K562 (cell line): Measurements from ENCODE around the gene GBX1. TPM values are rescaled to one million over a fixed set of nuclear protein-coding genes. Genes with fewer than 3 reads are reported as not detected.
A peak's percentile ranks its signal among the peaks of the same experiment; 100 is the strongest.

Experiments
- BCOR ChIP-seq: fragments of 450-650 bp; IDR thresholded peaks from 2 replicates; pipeline ENCODE4 v1.6.1; 2016
- BRCA1 ChIP-seq, 2 experiments: fragments of 450-650 bp in 1 of 2; sonication (generic) in 1 of 2; formaldehyde crosslinking in 1 of 2; IDR thresholded peaks; 2 replicates each; pipeline versions ENCODE4 v1.5.0 to v1.6.1; 2017 to 2020; ENCODE audit warnings: mild to moderate bottlenecking in 1 of 2, missing genetic modification reagents in 1 of 2
- CCAR2 ChIP-seq: fragments of 200-400 bp; formaldehyde crosslinking; IDR thresholded peaks from 2 replicates; pipeline ENCODE4 v1.6.1; 2017; ENCODE audit warnings: mild to moderate bottlenecking, low read depth, low read length
- EHMT2 ChIP-seq: fragments of 450-650 bp; IDR thresholded peaks from 2 replicates; pipeline ENCODE4 v1.6.1; 2018; ENCODE audit warnings: antibody characterized with exemption
- FOXJ2 ChIP-seq: fragments of 200-800 bp; sonication (Bioruptor generic); IDR thresholded peaks from 2 replicates; pipeline ENCODE4 v1.6.1; 2016; ENCODE audit warnings: missing genetic modification characterization, missing compliant biosample characterization
- FOXJ3 ChIP-seq: sonication (generic); formaldehyde crosslinking; IDR thresholded peaks from 2 replicates; pipeline ENCODE4 v1.4.0; 2020; ENCODE audit warnings: mild to moderate bottlenecking, missing genetic modification reagents
- HSF4 ChIP-seq: fragments of 250-450 bp; sonication (Bioruptor Pico); IDR thresholded peaks from 2 replicates; pipeline ENCODE4 v2.1.2; 2022; ENCODE audit warnings: mild to moderate bottlenecking, moderate library complexity, borderline replicate concordance
- KDM2B ChIP-seq: fragments of 250-450 bp; sonication (Bioruptor Pico); IDR thresholded peaks from 2 replicates; pipeline ENCODE4 v1.8.0; 2021; ENCODE audit warnings: mild to moderate bottlenecking, moderate library complexity
- NCOR1 ChIP-seq: fragments of 450-650 bp; IDR thresholded peaks from 2 replicates; pipeline ENCODE4 v1.6.1; 2016; ENCODE audit warnings: mild to moderate bottlenecking, moderate library complexity
- POLR2A ChIP-seq: fragments of 450-650 bp; conservative IDR thresholded peaks from 2 replicates; pipeline ENCODE4 v1.6.1; 2016
- SREBF1 ChIP-seq: fragments of 150-350 bp; IDR thresholded peaks from 2 replicates; pipeline ENCODE4 v1.6.1; 2014; ENCODE audit warnings: antibody characterized with exemption, low read depth, low read length, borderline replicate concordance
- SRSF1 ChIP-seq: fragments of 200-400 bp; formaldehyde crosslinking; IDR thresholded peaks from 2 replicates; pipeline ENCODE4 v1.6.1; 2017; ENCODE audit warnings: mild to moderate bottlenecking, low read depth, low read length, moderate library complexity
- ZBTB8A ChIP-seq: fragments of 450-650 bp; IDR thresholded peaks from 2 replicates; pipeline ENCODE4 v1.6.1; 2018; ENCODE audit warnings: mild to moderate bottlenecking, moderate library complexity; ENCODE audit not compliant: partially characterized antibody
- ZNF121 ChIP-seq: sonication (generic); formaldehyde crosslinking; conservative IDR thresholded peaks from 2 replicates; pipeline ENCODE4 v1.8.0; 2022; ENCODE audit warnings: missing genetic modification reagents
- ZNF232 ChIP-seq: sonication (generic); formaldehyde crosslinking; IDR thresholded peaks from 2 replicates; pipeline ENCODE4 v1.8.0; 2022; ENCODE audit warnings: mild to moderate bottlenecking, missing genetic modification reagents
- ZNF717 ChIP-seq: fragments of 250-450 bp; sonication (Bioruptor Pico); IDR thresholded peaks from 2 replicates; pipeline ENCODE4 v1.5.0; 2021
- polyA plus RNA-seq, 8 experiments: library from polyadenylated mRNA; depleted of rRNA in 4 of 8; stranded (reverse) in 5 of 8; unstranded in 3 of 8; fragments of >200 nt; fragmentation: Nextera tagmentation in 2 of 8; fragmentation: Illumina TruSeq in 1 of 8; extraction: Ambion mirVana in 2 of 8; extraction: Trizol in 1 of 8; gene quantifications; 2 replicates each; pipeline versions ENCODE4 v1.2.1 to v1.2.3, GENCODE V29; 2011 to 2014; ENCODE audit warnings: inconsistent platforms in 1 of 8, missing spikeins in 1 of 8
- total RNA-seq, 7 experiments: library from RNA; depleted of rRNA in 6 of 7; stranded (reverse); fragments of >200 nt in 6 of 7; fragmentation: Illumina TruSeq in 2 of 7; extraction: Trizol in 2 of 7; gene quantifications; 2 replicates each; pipeline versions ENCODE4 v1.2.1 to v1.2.3, GENCODE V29; 2011 to 2021; ENCODE audit warnings: low replicate concordance in 1 of 7
- TF ChIP-seq, protein P1 (sequence below): fragments of 250-450 bp; sonication (Bioruptor Pico); IDR thresholded peaks from 2 replicates; pipeline ENCODE4 v1.5.0; 2021; ENCODE audit warnings: mild to moderate bottlenecking, borderline replicate concordance
- TF ChIP-seq, protein P2 (sequence below): fragments of 450-650 bp; IDR thresholded peaks from one replicate; pipeline ENCODE4 v1.6.1; 2018; ENCODE audit warnings: mild to moderate bottlenecking, moderate library complexity; ENCODE audit not compliant: partially characterized antibody
- TF ChIP-seq, protein P3 (sequence below), 3 experiments: IDR thresholded peaks in 2 of 3; conservative IDR thresholded peaks in 1 of 3; 2 replicates each; pipeline ENCODE4 v1.5.1; 2011 to 2012; ENCODE audit warnings: low read length in 3 of 3, mild to moderate bottlenecking in 3 of 3, control low read depth in 2 of 3, improper control_type of control experiment in 1 of 3, inconsistent platforms in 1 of 3, low read depth in 1 of 3, mixed read lengths in 1 of 3, moderate library complexity in 1 of 3; ENCODE audit not compliant: insufficient read depth in 2 of 3
- TF ChIP-seq, protein P4 (sequence below): IDR thresholded peaks from 2 replicates; pipeline ENCODE4 v1.6.1; 2011; ENCODE audit warnings: borderline replicate concordance, low read depth, mild to moderate bottlenecking, moderate library complexity, low read length; ENCODE audit not compliant: insufficient read depth, poor library complexity, severe bottlenecking

The GBX1 gene
- total and polyA plus RNA-seq, 9 of the 15 experiments (the other 6 are each of a cell fraction or from before 2014, with no cell fraction given), result not detected

DNA sequence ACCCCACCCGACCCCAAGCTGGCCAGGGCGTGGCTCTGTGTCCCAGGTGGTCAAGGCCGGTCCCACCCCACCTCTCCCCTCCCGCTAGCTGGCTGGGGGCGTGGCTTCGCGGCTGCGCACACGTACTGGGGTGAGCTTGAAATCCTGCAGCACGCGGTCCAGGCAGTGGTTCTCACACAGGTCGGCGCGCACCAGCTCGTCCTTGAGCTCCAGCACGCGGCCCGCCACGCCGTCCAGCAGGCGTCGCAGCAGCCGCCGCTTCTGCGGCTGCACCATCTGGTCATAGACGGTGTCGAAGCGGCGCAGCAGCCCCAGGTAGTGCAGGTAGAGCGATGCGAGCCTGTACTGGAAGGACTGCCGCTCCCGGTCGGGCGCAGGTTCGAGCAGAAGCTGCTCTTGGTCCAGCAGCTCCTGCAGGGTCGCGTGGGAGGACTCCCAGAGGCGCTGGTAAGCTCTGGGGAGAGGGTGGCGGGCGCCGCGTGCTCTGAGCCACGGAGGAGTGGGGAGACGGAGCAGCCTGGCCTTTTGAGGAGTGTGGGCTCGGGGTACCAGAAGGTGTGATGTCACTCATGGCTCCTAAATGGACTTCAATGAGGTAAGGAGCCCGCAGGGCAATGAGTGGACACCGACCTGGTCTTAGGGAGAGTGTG lies 37.0 kb upstream of the GBX1 start (continued):
- TF ChIP-seq CCAR2 (no peak), KDM2B (CRISPR knock-in tag) (no peak), ZNF717 (CRISPR knock-in tag) (no peak), ZNF121 (CRISPR knock-in tag) (no peak), POLR2A (no peak), ZBTB8A (no peak), HSF4 (no peak), BCOR (no peak), SREBF1 (no peak), ZNF232 (0 out of 2 replicates have a peak, but pooled peaks have one; percentile 77), FOXJ2 (tag) (no peak), EHMT2 (peak; percentile 78; the same call in 1 of the 2 replicates), SRSF1 (no peak), FOXJ3 (CRISPR knock-in tag) (no peak), NCOR1 (no peak), BRCA1 (IDR thresholded peaks at IDR 0.05) (no peak), BRCA1 (CRISPR knock-in tag; IDR thresholded peaks at IDR 0.05) (no peak)
- TF ChIP-seq, protein P1, sequence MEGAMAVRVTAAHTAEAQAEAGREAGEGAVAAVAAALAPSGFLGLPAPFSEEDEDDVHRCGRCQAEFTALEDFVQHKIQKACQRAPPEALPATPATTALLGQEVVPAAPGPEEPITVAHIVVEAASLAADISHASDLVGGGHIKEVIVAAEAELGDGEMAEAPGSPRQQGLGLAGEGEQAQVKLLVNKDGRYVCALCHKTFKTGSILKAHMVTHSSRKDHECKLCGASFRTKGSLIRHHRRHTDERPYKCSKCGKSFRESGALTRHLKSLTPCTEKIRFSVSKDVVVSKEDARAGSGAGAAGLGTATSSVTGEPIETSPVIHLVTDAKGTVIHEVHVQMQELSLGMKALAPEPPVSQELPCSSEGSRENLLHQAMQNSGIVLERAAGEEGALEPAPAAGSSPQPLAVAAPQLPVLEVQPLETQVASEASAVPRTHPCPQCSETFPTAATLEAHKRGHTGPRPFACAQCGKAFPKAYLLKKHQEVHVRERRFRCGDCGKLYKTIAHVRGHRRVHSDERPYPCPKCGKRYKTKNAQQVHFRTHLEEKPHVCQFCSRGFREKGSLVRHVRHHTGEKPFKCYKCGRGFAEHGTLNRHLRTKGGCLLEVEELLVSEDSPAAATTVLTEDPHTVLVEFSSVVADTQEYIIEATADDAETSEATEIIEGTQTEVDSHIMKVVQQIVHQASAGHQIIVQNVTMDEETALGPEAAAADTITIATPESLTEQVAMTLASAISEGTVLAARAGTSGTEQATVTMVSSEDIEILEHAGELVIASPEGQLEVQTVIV, result no peak
- TF ChIP-seq, protein P2, sequence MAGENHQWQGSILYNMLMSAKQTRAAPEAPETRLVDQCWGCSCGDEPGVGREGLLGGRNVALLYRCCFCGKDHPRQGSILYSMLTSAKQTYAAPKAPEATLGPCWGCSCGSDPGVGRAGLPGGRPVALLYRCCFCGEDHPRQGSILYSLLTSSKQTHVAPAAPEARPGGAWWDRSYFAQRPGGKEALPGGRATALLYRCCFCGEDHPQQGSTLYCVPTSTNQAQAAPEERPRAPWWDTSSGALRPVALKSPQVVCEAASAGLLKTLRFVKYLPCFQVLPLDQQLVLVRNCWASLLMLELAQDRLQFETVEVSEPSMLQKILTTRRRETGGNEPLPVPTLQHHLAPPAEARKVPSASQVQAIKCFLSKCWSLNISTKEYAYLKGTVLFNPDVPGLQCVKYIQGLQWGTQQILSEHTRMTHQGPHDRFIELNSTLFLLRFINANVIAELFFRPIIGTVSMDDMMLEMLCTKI, result no peak
- TF ChIP-seq, protein P3, sequence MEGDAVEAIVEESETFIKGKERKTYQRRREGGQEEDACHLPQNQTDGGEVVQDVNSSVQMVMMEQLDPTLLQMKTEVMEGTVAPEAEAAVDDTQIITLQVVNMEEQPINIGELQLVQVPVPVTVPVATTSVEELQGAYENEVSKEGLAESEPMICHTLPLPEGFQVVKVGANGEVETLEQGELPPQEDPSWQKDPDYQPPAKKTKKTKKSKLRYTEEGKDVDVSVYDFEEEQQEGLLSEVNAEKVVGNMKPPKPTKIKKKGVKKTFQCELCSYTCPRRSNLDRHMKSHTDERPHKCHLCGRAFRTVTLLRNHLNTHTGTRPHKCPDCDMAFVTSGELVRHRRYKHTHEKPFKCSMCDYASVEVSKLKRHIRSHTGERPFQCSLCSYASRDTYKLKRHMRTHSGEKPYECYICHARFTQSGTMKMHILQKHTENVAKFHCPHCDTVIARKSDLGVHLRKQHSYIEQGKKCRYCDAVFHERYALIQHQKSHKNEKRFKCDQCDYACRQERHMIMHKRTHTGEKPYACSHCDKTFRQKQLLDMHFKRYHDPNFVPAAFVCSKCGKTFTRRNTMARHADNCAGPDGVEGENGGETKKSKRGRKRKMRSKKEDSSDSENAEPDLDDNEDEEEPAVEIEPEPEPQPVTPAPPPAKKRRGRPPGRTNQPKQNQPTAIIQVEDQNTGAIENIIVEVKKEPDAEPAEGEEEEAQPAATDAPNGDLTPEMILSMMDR (IDR thresholded peaks at IDR 0.05 in 2 of 3, conservative IDR thresholded peaks at IDR 0.05 in 1 of 3; ENCODE audit: insufficient read depth in 2 of 3, low read depth in 1 of 3, low read length in 3 of 3), result peak; percentile 44 to 67 (median 50); a peak in 5 of 6 replicates
- TF ChIP-seq, protein P4, sequence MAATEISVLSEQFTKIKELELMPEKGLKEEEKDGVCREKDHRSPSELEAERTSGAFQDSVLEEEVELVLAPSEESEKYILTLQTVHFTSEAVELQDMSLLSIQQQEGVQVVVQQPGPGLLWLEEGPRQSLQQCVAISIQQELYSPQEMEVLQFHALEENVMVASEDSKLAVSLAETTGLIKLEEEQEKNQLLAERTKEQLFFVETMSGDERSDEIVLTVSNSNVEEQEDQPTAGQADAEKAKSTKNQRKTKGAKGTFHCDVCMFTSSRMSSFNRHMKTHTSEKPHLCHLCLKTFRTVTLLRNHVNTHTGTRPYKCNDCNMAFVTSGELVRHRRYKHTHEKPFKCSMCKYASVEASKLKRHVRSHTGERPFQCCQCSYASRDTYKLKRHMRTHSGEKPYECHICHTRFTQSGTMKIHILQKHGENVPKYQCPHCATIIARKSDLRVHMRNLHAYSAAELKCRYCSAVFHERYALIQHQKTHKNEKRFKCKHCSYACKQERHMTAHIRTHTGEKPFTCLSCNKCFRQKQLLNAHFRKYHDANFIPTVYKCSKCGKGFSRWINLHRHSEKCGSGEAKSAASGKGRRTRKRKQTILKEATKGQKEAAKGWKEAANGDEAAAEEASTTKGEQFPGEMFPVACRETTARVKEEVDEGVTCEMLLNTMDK, result peak; percentile 81
